ENCODE data around the gene FCRL6.
A peak's percentile ranks its signal among the peaks of the same experiment; 100 is the strongest.

FCRL6 gene

GRCh38 chr1:159802111-159802510 is at the start of gene FCRL6:
FCRL6 (plus strand) TSS chr1:159802360; CDS start chr1:159802425, 65 bp downstream.
- DNase-seq: no peak

GRCh38 chr1:159753386-159753785 is 48.8 kb upstream of the FCRL6 start:
- DNase-seq: no peak

GRCh38 chr1:159755451-159756007 is 46.6 kb upstream of the FCRL6 start:
- DNase-seq: no peak

GRCh38 chr1:159756397-159756796 is 45.8 kb upstream of the FCRL6 start:
- no peak for DNase-seq

GRCh38 chr1:159763686-159764085 is 38.5 kb upstream of the FCRL6 start:
- no peak for DNase-seq

GRCh38 chr1:159765806-159766205 is 36.4 kb upstream of the FCRL6 start:
- no peak for DNase-seq

- DNase-seq: no peak
Observed at GRCh38 chr1:159771127-159771895, 30.8 kb upstream of the FCRL6 start.

GRCh38 chr1:159774465-159774864 is 27.7 kb upstream of the FCRL6 start:
- DNase-seq: no peak

- DNase-seq: no peak
Observed at GRCh38 chr1:159775716-159776115, 26.4 kb upstream of the FCRL6 start.

GRCh38 chr1:159778266-159778665 is 23.9 kb upstream of the FCRL6 start:
- no peak for DNase-seq

- no peak for DNase-seq
Observed at GRCh38 chr1:159779403-159779851, 22.7 kb upstream of the FCRL6 start.

- DNase-seq: peak; percentile 97
Observed at GRCh38 chr1:159780583-159781582, 21.3 kb upstream of the FCRL6 start, which contains the start of gene DUSP23. DUSP23 (plus strand) TSS chr1:159780962; CDS start chr1:159781101, 139 bp downstream.

GRCh38 chr1:159781992-159782391 is 20.2 kb upstream of the FCRL6 start:
- no peak for DNase-seq

- no peak for DNase-seq
Observed at GRCh38 chr1:159783724-159784123, 18.4 kb upstream of the FCRL6 start.

GRCh38 chr1:159786465-159786864 is 15.7 kb upstream of the FCRL6 start:
- DNase-seq: no peak

- DNase-seq: no peak
Observed at GRCh38 chr1:159786966-159787365, 15.2 kb upstream of the FCRL6 start.

- peak; percentile 19 for DNase-seq
Observed at GRCh38 chr1:159790237-159790917, 11.8 kb upstream of the FCRL6 start.

GRCh38 chr1:159791031-159791430 is 11.1 kb upstream of the FCRL6 start:
- no peak for DNase-seq

- no peak for DNase-seq
Observed at GRCh38 chr1:159791461-159791860, 10.7 kb upstream of the FCRL6 start.

GRCh38 chr1:159795534-159795933 is 6.6 kb upstream of the FCRL6 start:
- DNase-seq: no peak

- peak; percentile 88 for DNase-seq
Observed at GRCh38 chr1:159798893-159799292, 3.3 kb upstream of the FCRL6 start.

- no peak for DNase-seq
Observed at GRCh38 chr1:159799446-159799985, 2.6 kb upstream of the FCRL6 start.
